BJ (cell line): ENCODE data around the gene SLC25A38. TPM values are rescaled to one million over a fixed set of nuclear protein-coding genes. Genes with fewer than 3 reads are reported as not detected.

Experiments
- CTCF ChIA-PET: fragments of 350-600 bp; formaldehyde crosslinking; extraction: SDS; loops from one replicate; lab custom pipeline; 2021; ENCODE audit warnings: antibody characterized with exemption, inconsistent platforms; lab: Yijun Ruan, JAX
- POLR2A ChIA-PET: fragments of 300-600 bp; sonication (Branson Sonifier 250); formaldehyde crosslinking; extraction: SDS; loops from one replicate; lab custom pipeline; 2021; ENCODE audit warnings: antibody characterized with exemption; lab: Charles Lee
- DNase-seq: peaks from one replicate; pipeline ENCODE4 v3.0.0-alpha.2; 2011; ENCODE audit warnings: low read depth
- H3K27me3 ChIP-seq: 2 replicates; pipeline ENCODE4 v1.6.0; 2011; ENCODE audit warnings: low read length; ENCODE audit not compliant: control insufficient read depth, insufficient read depth
- H3K36me3 ChIP-seq: 2 replicates; pipeline ENCODE4 v1.5.1; 2011; ENCODE audit warnings: low read length; ENCODE audit not compliant: control insufficient read depth, insufficient read depth
- H3K4me3 ChIP-seq: 2 replicates; pipeline ENCODE4 v1.5.1; 2011; ENCODE audit warnings: low read depth, mild to moderate bottlenecking, control low read depth, low read length
- CTCF ChIP-seq: IDR thresholded peaks from 2 replicates; pipeline ENCODE4 v1.5.1; 2011; ENCODE audit warnings: low read depth, mild to moderate bottlenecking, control low read depth, inconsistent platforms, low read length, moderate library complexity; ENCODE audit not compliant: insufficient read depth
- polyA plus RNA-seq: library from polyadenylated mRNA; depleted of rRNA; stranded (reverse); fragments of >200 nt; gene quantifications from 2 replicates; pipeline ENCODE4 v1.2.3, GENCODE V29; 2011

Gene SLC25A38
- polyA plus RNA-seq, 1 experiment, result 49.8 TPM

GRCh38 chr3:39419742-39420315 lies 36.7 kb downstream of the SLC25A38 start:
- DNase-seq, result no peak
- CTCF ChIA-PET, result interaction anchor here (1.1 kb wide), 1 partner anchor 27 kb away, joined by 3 read pairs; no protein-coding TSS in a partner anchor
- POLR2A ChIA-PET, result no interaction called here
- Histone ChIP-seq H3K27me3 (no peaks in the 10 kb centered on the region), H3K4me3 (no peak overlapping the region), H3K36me3 (no peaks in the 10 kb centered on the region; the same call in 1 of the 2 replicates)
- no peak for TF ChIP-seq CTCF

GRCh38 chr3:39420543-39420942 lies 37.4 kb downstream of the SLC25A38 start:
- Histone ChIP-seq H3K36me3 (no peaks in the 10 kb centered on the region; the same call in 1 of the 2 replicates), H3K4me3 (no peak overlapping the region), H3K27me3 (no peaks in the 10 kb centered on the region)
- no peak for TF ChIP-seq CTCF
- no peak for DNase-seq
- POLR2A ChIA-PET, result no interaction called here
- CTCF ChIA-PET, result interaction anchor here (1.1 kb wide), 1 partner anchor 26 kb away, joined by 3 read pairs; no protein-coding TSS in a partner anchor

GRCh38 chr3:39423436-39423970 lies 40.3 kb downstream of the SLC25A38 start:
- TF ChIP-seq CTCF, result no peak
- DNase-seq, result no peak
- no peak overlapping the region for H3K4me3 ChIP-seq
- ChIA-PET CTCF (interaction anchor here (1.3 kb wide), 1 partner anchor 24 kb away, joined by 4 read pairs; no protein-coding TSS in a partner anchor), POLR2A (no interaction called here)
- no peaks in the 10 kb centered on the region for H3K27me3 ChIP-seq
- H3K36me3 ChIP-seq, result no peaks in the 10 kb centered on the region

- CTCF ChIA-PET, result interaction anchor here (0.6 to 1.5 kb wide), 4 partner anchors 9 to 363 kb away, joined by 3 to 6 read pairs (median 4); no protein-coding TSS in a partner anchor
- no peaks in the 10 kb centered on the region for H3K36me3 ChIP-seq
- H3K27me3 ChIP-seq, result no peaks in the 10 kb centered on the region
- no peak overlapping the region for H3K4me3 ChIP-seq
- POLR2A ChIA-PET, result no interaction called here
- no peak for TF ChIP-seq CTCF
- DNase-seq, result no peak
These were observed 43.1 kb downstream of the SLC25A38 start for GRCh38 chr3:39426312-39426711.

- CTCF ChIA-PET, result interaction anchor here (0.9 to 1.5 kb wide), 5 partner anchors 10 to 71 kb away, joined by 3 to 6 read pairs (median 4); no protein-coding TSS in a partner anchor
- no peak overlapping the region for H3K4me3 ChIP-seq
- no peaks in the 10 kb centered on the region for H3K36me3 ChIP-seq
- no peak for DNase-seq
- no peaks in the 10 kb centered on the region for H3K27me3 ChIP-seq
- POLR2A ChIA-PET, result no interaction called here
- no peak for TF ChIP-seq CTCF
These were observed 44.3 kb downstream of the SLC25A38 start for GRCh38 chr3:39427506-39427905.
